ENCODE data around the gene OR10H5. TPM values are rescaled to one million over a fixed set of nuclear protein-coding genes. Genes with fewer than 3 reads are reported as not detected.

OR10H5 gene
- total RNA-seq, 1 experiment from 2014 or later = not detected

DNA sequence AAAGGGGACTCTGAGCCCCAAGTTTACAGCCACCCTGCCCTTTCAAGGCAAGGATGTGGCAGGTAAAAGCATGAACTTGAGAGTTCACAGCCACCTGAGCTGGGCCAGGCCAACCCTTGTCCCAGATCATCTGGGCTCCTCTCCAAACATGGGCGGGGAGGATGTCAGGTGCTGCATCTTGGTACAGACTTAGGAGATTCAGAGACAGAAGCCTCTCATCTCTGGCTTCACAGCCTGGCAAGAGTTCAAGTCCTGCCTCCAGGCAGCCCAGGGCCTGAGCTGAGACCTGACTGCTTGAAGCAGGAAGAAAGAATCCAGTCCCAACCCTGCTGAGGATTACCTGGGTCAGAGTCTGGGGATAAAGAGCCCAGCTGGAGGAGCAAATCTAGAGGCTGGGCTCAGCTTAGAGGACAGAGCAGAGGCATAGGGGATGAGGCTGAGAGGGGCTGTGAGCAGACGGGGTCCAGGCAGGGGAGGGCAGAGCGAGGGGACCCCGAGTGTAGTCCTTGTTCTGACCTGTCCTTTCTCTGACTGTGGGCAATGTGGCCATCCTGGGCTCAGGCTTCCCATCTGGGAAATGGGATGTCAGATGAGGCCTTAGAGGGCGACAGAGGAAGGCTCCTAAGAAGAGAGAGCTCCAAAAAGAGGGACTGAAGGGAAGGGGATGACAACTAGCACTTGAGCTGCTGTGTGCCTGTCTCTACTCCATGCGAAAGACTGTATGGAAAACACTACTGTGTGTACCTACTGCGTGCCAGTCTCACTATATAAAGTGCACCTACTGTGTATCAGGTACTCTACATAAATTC, 6.6 kb upstream of the OR10H5 start (continued):
- TF ChIP-seq, protein P1, sequence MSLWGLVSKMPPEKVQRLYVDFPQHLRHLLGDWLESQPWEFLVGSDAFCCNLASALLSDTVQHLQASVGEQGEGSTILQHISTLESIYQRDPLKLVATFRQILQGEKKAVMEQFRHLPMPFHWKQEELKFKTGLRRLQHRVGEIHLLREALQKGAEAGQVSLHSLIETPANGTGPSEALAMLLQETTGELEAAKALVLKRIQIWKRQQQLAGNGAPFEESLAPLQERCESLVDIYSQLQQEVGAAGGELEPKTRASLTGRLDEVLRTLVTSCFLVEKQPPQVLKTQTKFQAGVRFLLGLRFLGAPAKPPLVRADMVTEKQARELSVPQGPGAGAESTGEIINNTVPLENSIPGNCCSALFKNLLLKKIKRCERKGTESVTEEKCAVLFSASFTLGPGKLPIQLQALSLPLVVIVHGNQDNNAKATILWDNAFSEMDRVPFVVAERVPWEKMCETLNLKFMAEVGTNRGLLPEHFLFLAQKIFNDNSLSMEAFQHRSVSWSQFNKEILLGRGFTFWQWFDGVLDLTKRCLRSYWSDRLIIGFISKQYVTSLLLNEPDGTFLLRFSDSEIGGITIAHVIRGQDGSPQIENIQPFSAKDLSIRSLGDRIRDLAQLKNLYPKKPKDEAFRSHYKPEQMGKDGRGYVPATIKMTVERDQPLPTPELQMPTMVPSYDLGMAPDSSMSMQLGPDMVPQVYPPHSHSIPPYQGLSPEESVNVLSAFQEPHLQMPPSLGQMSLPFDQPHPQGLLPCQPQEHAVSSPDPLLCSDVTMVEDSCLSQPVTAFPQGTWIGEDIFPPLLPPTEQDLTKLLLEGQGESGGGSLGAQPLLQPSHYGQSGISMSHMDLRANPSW (CRISPR knock-in tag; conservative IDR thresholded peaks at IDR 0.05; ENCODE audit: low read depth) = no peak
- no peak for TF ChIP-seq ATF3 (CRISPR knock-in tag; conservative IDR thresholded peaks at IDR 0.05)
- TF ChIP-seq, protein P2, sequence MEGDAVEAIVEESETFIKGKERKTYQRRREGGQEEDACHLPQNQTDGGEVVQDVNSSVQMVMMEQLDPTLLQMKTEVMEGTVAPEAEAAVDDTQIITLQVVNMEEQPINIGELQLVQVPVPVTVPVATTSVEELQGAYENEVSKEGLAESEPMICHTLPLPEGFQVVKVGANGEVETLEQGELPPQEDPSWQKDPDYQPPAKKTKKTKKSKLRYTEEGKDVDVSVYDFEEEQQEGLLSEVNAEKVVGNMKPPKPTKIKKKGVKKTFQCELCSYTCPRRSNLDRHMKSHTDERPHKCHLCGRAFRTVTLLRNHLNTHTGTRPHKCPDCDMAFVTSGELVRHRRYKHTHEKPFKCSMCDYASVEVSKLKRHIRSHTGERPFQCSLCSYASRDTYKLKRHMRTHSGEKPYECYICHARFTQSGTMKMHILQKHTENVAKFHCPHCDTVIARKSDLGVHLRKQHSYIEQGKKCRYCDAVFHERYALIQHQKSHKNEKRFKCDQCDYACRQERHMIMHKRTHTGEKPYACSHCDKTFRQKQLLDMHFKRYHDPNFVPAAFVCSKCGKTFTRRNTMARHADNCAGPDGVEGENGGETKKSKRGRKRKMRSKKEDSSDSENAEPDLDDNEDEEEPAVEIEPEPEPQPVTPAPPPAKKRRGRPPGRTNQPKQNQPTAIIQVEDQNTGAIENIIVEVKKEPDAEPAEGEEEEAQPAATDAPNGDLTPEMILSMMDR (IDR thresholded peaks at IDR 0.05) = no peak

- no peak for ATAC-seq
These were observed 5.8 kb upstream of the OR10H5 start for GRCh38 chr19:15781661-15782060.

DNA sequence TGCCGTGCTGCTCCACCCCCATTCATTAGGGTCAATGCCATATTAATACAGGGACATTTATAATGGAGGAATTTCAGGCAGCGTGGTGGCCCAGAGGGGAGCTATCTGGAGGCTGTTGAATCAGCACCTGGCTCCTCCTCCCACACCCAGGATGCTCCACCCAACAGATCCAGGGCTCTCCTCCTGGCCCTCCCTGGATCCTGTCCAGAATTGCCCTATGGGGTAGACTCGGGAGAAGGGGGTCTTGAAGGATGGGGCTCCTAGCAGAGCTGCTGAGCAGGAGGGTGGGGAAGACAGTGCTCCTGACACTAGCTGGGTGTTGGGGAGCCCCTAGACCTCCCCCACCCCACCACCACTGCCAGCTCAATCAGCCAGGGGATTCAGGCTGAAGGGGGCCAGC, 5.2 kb upstream of the OR10H5 start:
- POLR2A ChIA-PET = no interaction called here
- ATAC-seq = no peak
- Mint-ChIP-seq H3K4me1 (no peaks in the 10 kb centered on the region), H3K9me3 (peaks cover 52% of the 10 kb centered on the region), H3K27me3 (ENCODE audit: low read depth) (peaks cover 15% of the 10 kb centered on the region), H3K36me3 (peaks cover 38% of the 10 kb centered on the region), H3K4me3 (no peak overlapping the region), H3K27ac (no peak overlapping the region)
- no peak for DNase-seq (ENCODE audit: low spot score)
- CTCF ChIA-PET = no interaction called here
- TF ChIP-seq JUN (CRISPR knock-in tag; IDR thresholded peaks at IDR 0.05) (no peak), ZNF263 (CRISPR knock-in tag; IDR thresholded peaks at IDR 0.05; ENCODE audit: low read depth) (no peak), KAT7 (CRISPR knock-in tag; IDR thresholded peaks at IDR 0.05; ENCODE audit: borderline replicate concordance) (no peak), ZNF532 (CRISPR knock-in tag; IDR thresholded peaks at IDR 0.05; ENCODE audit: borderline replicate concordance) (no peak)

More at GRCh38 chr19:15781661-15782060, 5.8 kb upstream of the OR10H5 start:
- Mint-ChIP-seq H3K4me1 (no peaks in the 10 kb centered on the region), H3K9me3 (peaks cover 51% of the 10 kb centered on the region), H3K4me3 (no peak overlapping the region), H3K27ac (no peak overlapping the region), H3K36me3 (peaks cover 37% of the 10 kb centered on the region), H3K27me3 (ENCODE audit: low read depth) (peaks cover 10% of the 10 kb centered on the region)
- POLR2A ChIA-PET = no interaction called here
- no peak for DNase-seq (ENCODE audit: low spot score)
- CTCF ChIA-PET = no interaction called here
- TF ChIP-seq NR2C2 (CRISPR knock-in tag; IDR thresholded peaks at IDR 0.05) (no peak), IRF1 (CRISPR knock-in tag; IDR thresholded peaks at IDR 0.05) (no peak), JAZF1 (CRISPR knock-in tag; IDR thresholded peaks at IDR 0.05) (no peak)
- TF ChIP-seq, protein P3, sequence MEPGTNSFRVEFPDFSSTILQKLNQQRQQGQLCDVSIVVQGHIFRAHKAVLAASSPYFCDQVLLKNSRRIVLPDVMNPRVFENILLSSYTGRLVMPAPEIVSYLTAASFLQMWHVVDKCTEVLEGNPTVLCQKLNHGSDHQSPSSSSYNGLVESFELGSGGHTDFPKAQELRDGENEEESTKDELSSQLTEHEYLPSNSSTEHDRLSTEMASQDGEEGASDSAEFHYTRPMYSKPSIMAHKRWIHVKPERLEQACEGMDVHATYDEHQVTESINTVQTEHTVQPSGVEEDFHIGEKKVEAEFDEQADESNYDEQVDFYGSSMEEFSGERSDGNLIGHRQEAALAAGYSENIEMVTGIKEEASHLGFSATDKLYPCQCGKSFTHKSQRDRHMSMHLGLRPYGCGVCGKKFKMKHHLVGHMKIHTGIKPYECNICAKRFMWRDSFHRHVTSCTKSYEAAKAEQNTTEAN (CRISPR knock-in tag; IDR thresholded peaks at IDR 0.05) = no peak
- TF ChIP-seq, protein P2 (IDR thresholded peaks at IDR 0.05) = no peak
